ENCODE results near the gene ME1. TPM values are rescaled to one million over a fixed set of nuclear protein-coding genes. Genes with fewer than 3 reads are reported as not detected.
"Not testable (repeated sequence)": the region's sequence is repeated elsewhere in the genome, so short reads cannot be mapped to it uniquely, and the experiment has no call there.

ME1 gene
- total RNA-seq, 1 experiment from 2014 or later, result 7.8 TPM

DNA sequence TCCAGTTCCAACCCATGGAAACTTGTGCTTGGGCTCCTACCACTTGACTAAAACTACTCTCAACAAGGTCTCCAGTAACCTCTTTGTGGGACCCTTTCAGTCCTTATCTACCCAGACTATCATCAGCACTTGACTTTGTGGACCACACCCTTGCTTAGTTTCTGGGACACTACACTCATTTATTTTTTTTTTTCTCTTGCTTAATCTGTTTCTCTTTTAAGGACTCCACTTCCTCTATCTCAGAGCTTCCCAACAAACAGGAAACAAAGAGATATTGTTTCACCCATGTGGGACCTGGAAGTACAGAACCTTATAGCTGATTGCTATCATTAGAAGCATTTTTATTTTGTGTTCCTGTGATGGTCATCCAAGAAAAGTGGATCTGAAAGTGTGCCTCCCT, 28.8 kb upstream of the ME1 start:
- H3K23ac ChIP-seq (ENCODE audit: insufficient read length, low read depth, low read length), result no peak overlapping the region
- H3K27me3 Mint-ChIP-seq (ENCODE audit: low read depth), result peaks cover 36% of the 10 kb centered on the region
- DNase-seq, result no peak

DNA sequence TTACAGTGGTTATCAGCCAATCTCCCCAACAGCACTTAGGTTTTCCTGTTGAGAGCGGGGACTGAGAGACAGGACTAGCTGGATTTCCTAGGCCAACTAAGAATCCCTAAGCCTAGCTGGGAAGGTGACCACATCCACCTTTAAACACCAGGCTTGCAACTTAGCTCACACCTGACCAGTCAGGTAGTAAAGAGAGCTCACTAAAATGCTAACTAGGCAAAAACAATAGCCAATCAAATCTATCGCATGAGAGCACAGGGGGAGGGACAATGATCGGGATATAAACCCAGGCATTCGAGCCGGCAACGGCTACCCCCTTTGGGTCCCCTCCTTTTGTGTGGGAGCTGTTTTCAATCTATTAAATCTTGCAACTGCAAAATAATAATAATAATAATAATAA, 19.2 kb upstream of the ME1 start:
- H3K36me3 Mint-ChIP-seq (ENCODE audit: insufficient read depth in 1 of 3, low read depth in 3 of 3); H4K91ac ChIP-seq (ENCODE audit: insufficient read length, low read depth, low read length); H3T11ph ChIP-seq (ENCODE audit: low read length); H3K9ac ChIP-seq (ENCODE audit: extremely low read depth, insufficient read length, low read length); H2AK5ac ChIP-seq (ENCODE audit: insufficient read length, low read length); H3K27me3 Mint-ChIP-seq (ENCODE audit: low read depth); H3K14ac ChIP-seq (ENCODE audit: insufficient read depth, low read length); H2BK12ac ChIP-seq (ENCODE audit: insufficient read length, low read depth, low read length); H4K5ac ChIP-seq (ENCODE audit: insufficient read length, low read depth, low read length); H2BK15ac ChIP-seq (ENCODE audit: low read depth, low read length); H3K4ac ChIP-seq (ENCODE audit: low read depth, low read length); H3K27me3 ChIP-seq (ENCODE audit: insufficient read depth, low read length); DNase-seq; H2BK120ac ChIP-seq (ENCODE audit: low read depth, low read length, poor library complexity, severe bottlenecking); H3K79me2 ChIP-seq (ENCODE audit: insufficient read depth, low read length); H3K27ac Mint-ChIP-seq; H4K8ac ChIP-seq (replicated peaks; ENCODE audit: insufficient read length, low read depth, low read length); H3K23ac ChIP-seq (ENCODE audit: insufficient read length, low read depth, low read length); H3K9me3 ChIP-seq (ENCODE audit: control insufficient read depth, low read depth, low read length); H3K56ac ChIP-seq (ENCODE audit: insufficient read length, low read depth, low read length); H2BK20ac ChIP-seq (ENCODE audit: low read depth, low read length, poor library complexity, severe bottlenecking); H3K27ac ChIP-seq (ENCODE audit: insufficient read length, low read depth, low read length); H3K4me1 Mint-ChIP-seq; H3K9me3 Mint-ChIP-seq; H3K18ac ChIP-seq (ENCODE audit: insufficient read length, low read depth, low read length); H2BK5ac ChIP-seq (ENCODE audit: insufficient read length, low read length); H3K79me1 ChIP-seq (ENCODE audit: insufficient read depth, low read depth, low read length, poor library complexity, severe bottlenecking); H3K4me1 ChIP-seq (ENCODE audit: insufficient read depth, low read length); H4K20me1 ChIP-seq (ENCODE audit: control insufficient read depth, insufficient read depth, insufficient read length); H2AFZ ChIP-seq (ENCODE audit: low read length); H3K4me2 ChIP-seq (ENCODE audit: insufficient read depth, insufficient read length, low read length); H3K23me2 ChIP-seq (ENCODE audit: insufficient read length, low read depth, low read length, poor library complexity, severe bottlenecking); H3K4me3 Mint-ChIP-seq: not testable (repeated sequence)
- WGBS (ENCODE audit: extremely low coverage, insufficient read length, low lambda C conversion rate), result no CpG with 5 or more reads among the region's 6 CpGs

More for the DNA sequence above, 28.8 kb upstream of the ME1 start:
- Histone ChIP-seq H3K27ac (ENCODE audit: insufficient read length, low read depth, low read length) (no peak overlapping the region), H3K14ac (ENCODE audit: insufficient read depth, low read length) (no peak overlapping the region), H2BK12ac (ENCODE audit: insufficient read length, low read depth, low read length) (no peak overlapping the region), H3K4me1 (ENCODE audit: insufficient read depth, low read length) (no peaks in the 10 kb centered on the region), H3K79me2 (ENCODE audit: insufficient read depth, low read length) (no peaks in the 10 kb centered on the region), H4K5ac (ENCODE audit: insufficient read length, low read depth, low read length) (no peak overlapping the region), H3K56ac (ENCODE audit: insufficient read length, low read depth, low read length) (no peak overlapping the region), H2BK5ac (ENCODE audit: insufficient read length, low read length) (no peak overlapping the region), H3K23me2 (ENCODE audit: insufficient read length, low read depth, low read length, poor library complexity, severe bottlenecking) (no peaks in the 10 kb centered on the region), H4K8ac (replicated peaks; ENCODE audit: insufficient read length, low read depth, low read length) (no peak overlapping the region), H2AFZ (ENCODE audit: low read length) (no peak overlapping the region), H2BK20ac (ENCODE audit: low read depth, low read length, poor library complexity, severe bottlenecking) (no peak overlapping the region), H3K18ac (ENCODE audit: insufficient read length, low read depth, low read length) (no peak overlapping the region), H4K91ac (ENCODE audit: insufficient read length, low read depth, low read length) (no peak overlapping the region), H2BK120ac (ENCODE audit: low read depth, low read length, poor library complexity, severe bottlenecking) (no peak overlapping the region), H2BK15ac (ENCODE audit: low read depth, low read length) (no peak overlapping the region), H3K4ac (ENCODE audit: low read depth, low read length) (no peak overlapping the region), H3T11ph (ENCODE audit: low read length) (no peak overlapping the region), H2AK5ac (ENCODE audit: insufficient read length, low read length) (no peak overlapping the region), H3K27me3 (ENCODE audit: insufficient read depth, low read length) (peaks cover 8% of the 10 kb centered on the region; the same call in 1 of the 2 replicates), H3K4me2 (ENCODE audit: insufficient read depth, insufficient read length, low read length) (no peak overlapping the region), H3K9ac (ENCODE audit: extremely low read depth, insufficient read length, low read length) (no peak overlapping the region), H3K79me1 (ENCODE audit: insufficient read depth, low read depth, low read length, poor library complexity, severe bottlenecking) (no peaks in the 10 kb centered on the region), H4K20me1 (ENCODE audit: control insufficient read depth, insufficient read depth, insufficient read length) (no peaks in the 10 kb centered on the region), H3K9me3 (ENCODE audit: control insufficient read depth, low read depth, low read length) (no peaks in the 10 kb centered on the region)
- TF ChIP-seq, protein P1, sequence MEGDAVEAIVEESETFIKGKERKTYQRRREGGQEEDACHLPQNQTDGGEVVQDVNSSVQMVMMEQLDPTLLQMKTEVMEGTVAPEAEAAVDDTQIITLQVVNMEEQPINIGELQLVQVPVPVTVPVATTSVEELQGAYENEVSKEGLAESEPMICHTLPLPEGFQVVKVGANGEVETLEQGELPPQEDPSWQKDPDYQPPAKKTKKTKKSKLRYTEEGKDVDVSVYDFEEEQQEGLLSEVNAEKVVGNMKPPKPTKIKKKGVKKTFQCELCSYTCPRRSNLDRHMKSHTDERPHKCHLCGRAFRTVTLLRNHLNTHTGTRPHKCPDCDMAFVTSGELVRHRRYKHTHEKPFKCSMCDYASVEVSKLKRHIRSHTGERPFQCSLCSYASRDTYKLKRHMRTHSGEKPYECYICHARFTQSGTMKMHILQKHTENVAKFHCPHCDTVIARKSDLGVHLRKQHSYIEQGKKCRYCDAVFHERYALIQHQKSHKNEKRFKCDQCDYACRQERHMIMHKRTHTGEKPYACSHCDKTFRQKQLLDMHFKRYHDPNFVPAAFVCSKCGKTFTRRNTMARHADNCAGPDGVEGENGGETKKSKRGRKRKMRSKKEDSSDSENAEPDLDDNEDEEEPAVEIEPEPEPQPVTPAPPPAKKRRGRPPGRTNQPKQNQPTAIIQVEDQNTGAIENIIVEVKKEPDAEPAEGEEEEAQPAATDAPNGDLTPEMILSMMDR (conservative IDR thresholded peaks at IDR 0.05), result no peak
- Mint-ChIP-seq H3K27ac (no peak overlapping the region), H3K4me1 (peaks cover 18 to 22% of the 10 kb centered on the region in 2 experiments), H3K36me3 (ENCODE audit: insufficient read depth in 1 of 3, low read depth in 3 of 3) (peaks cover 0 to 1% (median 0%) of the 10 kb centered on the region in 3 experiments; a peak in 1 of 7 replicates), H3K9me3 (peaks cover 0 to 4% of the 10 kb centered on the region in 2 experiments; a peak in 1 of 5 replicates), H3K4me3 (no peak overlapping the region)
